PC-3 (cell line): ENCODE results near the gene GRB7. TPM values are rescaled to one million over a fixed set of nuclear protein-coding genes. Genes with fewer than 3 reads are reported as not detected.

Experiments
- ATAC-seq: fragments of 200-7000 bp; cut with Tn5 transposase; 2 replicates; pipeline ENCODE4 v1.9.1; 2020; ENCODE audit warnings: mild to moderate bottlenecking, moderate library complexity
- BruUV-seq: library from RNA; stranded (reverse); fragments of 400-500 nt; replicated peaks from 2 replicates; lab custom pipeline; 2021; lab: Mats Ljungman, UMichigan
- CTCF ChIA-PET: fragments of 300-600 bp; sonication (Branson Sonifier 250); formaldehyde crosslinking; loops from one replicate; lab custom pipeline; 2022; ENCODE audit warnings: antibody characterized with exemption; lab: Charles Lee
- POLR2A ChIA-PET: fragments of 300-600 bp; sonication (Branson Sonifier 250); formaldehyde crosslinking; loops from one replicate; lab custom pipeline; 2022; ENCODE audit warnings: antibody characterized with exemption; ENCODE audit not compliant: unreplicated experiment; lab: Charles Lee
- DNase-seq: peaks from one replicate; pipeline ENCODE4 v3.0.0-alpha.2; 2015
- H2AFZ ChIP-seq: fragments of 300-600 bp; sonication (generic); 2 replicates; pipeline ENCODE4 v1.6.0; 2016; ENCODE audit warnings: antibody characterized with exemption, low read length
- H3F3A ChIP-seq: fragments of 300-600 bp; sonication (generic); one replicate; pipeline ENCODE4 v1.6.0; 2017; ENCODE audit warnings: antibody characterized with exemption, low read length, control low read depth, mild to moderate bottlenecking; ENCODE audit not compliant: unreplicated experiment
- H3K27ac ChIP-seq: fragments of 300-600 bp; sonication (generic); 2 replicates; pipeline ENCODE4 v1.5.1; 2016; ENCODE audit warnings: mild to moderate bottlenecking, low read length
- H3K27me3 ChIP-seq: fragments of 300-600 bp; sonication (generic); 2 replicates; pipeline ENCODE4 v1.6.1; 2016; ENCODE audit warnings: low read length, mixed read lengths
- H3K36me3 ChIP-seq: fragments of 300-600 bp; sonication (generic); 2 replicates; pipeline ENCODE4 v1.6.1; 2016; ENCODE audit warnings: low read depth, mixed run types, low read length, mixed read lengths
- H3K4me1 ChIP-seq: fragments of 300-600 bp; sonication (generic); 2 replicates; pipeline ENCODE4 v1.5.1; 2016; ENCODE audit warnings: low read length; ENCODE audit not compliant: insufficient read depth
- H3K4me2 ChIP-seq: fragments of 300-600 bp; sonication (generic); 2 replicates; pipeline ENCODE4 v1.6.0; 2016; ENCODE audit warnings: low read length
- H3K4me3 ChIP-seq: fragments of 300-600 bp; sonication (generic); 2 replicates; pipeline ENCODE4 v1.5.1; 2016; ENCODE audit warnings: mild to moderate bottlenecking, low read length, mixed read lengths
- H3K79me2 ChIP-seq: fragments of 300-600 bp; sonication (generic); 2 replicates; pipeline ENCODE4 v1.6.1; 2017; ENCODE audit warnings: low read length, mixed read lengths
- H3K9ac ChIP-seq: fragments of 300-600 bp; sonication (generic); 2 replicates; pipeline ENCODE4 v1.6.0; 2016; ENCODE audit warnings: mild to moderate bottlenecking, low read length
- H3K9me2 ChIP-seq: fragments of 300-600 bp; sonication (generic); replicated peaks from 2 replicates; pipeline ENCODE4 v1.6.1; 2016; ENCODE audit warnings: mixed run types, low read length, mixed read lengths
- H3K9me3 ChIP-seq: fragments of 300-600 bp; sonication (generic); 2 replicates; pipeline ENCODE4 v1.6.1; 2016; ENCODE audit warnings: low read length, mixed read lengths
- H4K20me1 ChIP-seq: fragments of 300-600 bp; sonication (generic); 2 replicates; pipeline ENCODE4 v1.6.1; 2016; ENCODE audit warnings: low read length, mixed read lengths
- EZH2 ChIP-seq: fragments of 300-600 bp; sonication (generic); IDR thresholded peaks from one replicate; pipeline ENCODE4 v1.6.1; 2017; ENCODE audit warnings: antibody characterized with exemption, mild to moderate bottlenecking, low read length; ENCODE audit not compliant: unreplicated experiment
- EZH2phosphoT487 ChIP-seq: fragments of 300-600 bp; sonication (generic); IDR thresholded peaks from 2 replicates; pipeline ENCODE4 v1.6.1; 2018; ENCODE audit warnings: mild to moderate bottlenecking, antibody characterized with exemption, low read length, borderline replicate concordance
- intact Hi-C: fragments of 100-400 bp; cut with micrococcal nuclease; formaldehyde crosslinking; loops from 2 replicates; pipeline ENCODE4 v1.9.0; 2023
- total RNA-seq: library from RNA; depleted of rRNA; stranded (reverse); fragments of >200 nt; gene quantifications from 2 replicates; pipeline ENCODE4 v1.2.3, GENCODE V29; 2014
- TF ChIP-seq, protein P1 (sequence below): fragments of 300-600 bp; sonication (generic); conservative IDR thresholded peaks from 2 replicates; pipeline ENCODE4 v1.5.1; 2017; ENCODE audit warnings: antibody characterized with exemption, low read depth, mild to moderate bottlenecking, low read length

GRB7 gene
- total RNA-seq, 1 experiment from 2014 or later, result 31.3 TPM

- Histone ChIP-seq H2AFZ (no peak overlapping the region), H3K27ac (peak overlapping the region; percentile 89), H3K9me3 (no peaks in the 10 kb centered on the region), H3K4me2 (peak overlapping the region; percentile 96), H3K4me1 (peaks cover 34% of the 10 kb centered on the region), H3K9me2 (no peaks in the 10 kb centered on the region), H3K79me2 (peaks cover 16% of the 10 kb centered on the region; the same call in 1 of the 2 replicates), H3F3A (no peaks in the 10 kb centered on the region), H4K20me1 (peaks cover 5% of the 10 kb centered on the region; the same call in 1 of the 2 replicates), H3K4me3 (peak overlapping the region; percentile 88), H3K27me3 (no peaks in the 10 kb centered on the region), H3K9ac (peak overlapping the region; percentile 83), H3K36me3 (no peaks in the 10 kb centered on the region; the same call in 1 of the 2 replicates)
- peak; percentile 82 for DNase-seq
- ChIA-PET POLR2A (no interaction called here), CTCF (no interaction called here)
- intact Hi-C loops, result no loop called here
- BruUV-seq, result no TSS peak
- TF ChIP-seq EZH2phosphoT487, result no peak
- TF ChIP-seq, protein P1, sequence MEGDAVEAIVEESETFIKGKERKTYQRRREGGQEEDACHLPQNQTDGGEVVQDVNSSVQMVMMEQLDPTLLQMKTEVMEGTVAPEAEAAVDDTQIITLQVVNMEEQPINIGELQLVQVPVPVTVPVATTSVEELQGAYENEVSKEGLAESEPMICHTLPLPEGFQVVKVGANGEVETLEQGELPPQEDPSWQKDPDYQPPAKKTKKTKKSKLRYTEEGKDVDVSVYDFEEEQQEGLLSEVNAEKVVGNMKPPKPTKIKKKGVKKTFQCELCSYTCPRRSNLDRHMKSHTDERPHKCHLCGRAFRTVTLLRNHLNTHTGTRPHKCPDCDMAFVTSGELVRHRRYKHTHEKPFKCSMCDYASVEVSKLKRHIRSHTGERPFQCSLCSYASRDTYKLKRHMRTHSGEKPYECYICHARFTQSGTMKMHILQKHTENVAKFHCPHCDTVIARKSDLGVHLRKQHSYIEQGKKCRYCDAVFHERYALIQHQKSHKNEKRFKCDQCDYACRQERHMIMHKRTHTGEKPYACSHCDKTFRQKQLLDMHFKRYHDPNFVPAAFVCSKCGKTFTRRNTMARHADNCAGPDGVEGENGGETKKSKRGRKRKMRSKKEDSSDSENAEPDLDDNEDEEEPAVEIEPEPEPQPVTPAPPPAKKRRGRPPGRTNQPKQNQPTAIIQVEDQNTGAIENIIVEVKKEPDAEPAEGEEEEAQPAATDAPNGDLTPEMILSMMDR, result no peak
- no peak for TF ChIP-seq EZH2
- peak; percentile 46 for ATAC-seq
These were observed 2.8 kb downstream of the GRB7 start for GRCh38 chr17:39740357-39741111.

DNA sequence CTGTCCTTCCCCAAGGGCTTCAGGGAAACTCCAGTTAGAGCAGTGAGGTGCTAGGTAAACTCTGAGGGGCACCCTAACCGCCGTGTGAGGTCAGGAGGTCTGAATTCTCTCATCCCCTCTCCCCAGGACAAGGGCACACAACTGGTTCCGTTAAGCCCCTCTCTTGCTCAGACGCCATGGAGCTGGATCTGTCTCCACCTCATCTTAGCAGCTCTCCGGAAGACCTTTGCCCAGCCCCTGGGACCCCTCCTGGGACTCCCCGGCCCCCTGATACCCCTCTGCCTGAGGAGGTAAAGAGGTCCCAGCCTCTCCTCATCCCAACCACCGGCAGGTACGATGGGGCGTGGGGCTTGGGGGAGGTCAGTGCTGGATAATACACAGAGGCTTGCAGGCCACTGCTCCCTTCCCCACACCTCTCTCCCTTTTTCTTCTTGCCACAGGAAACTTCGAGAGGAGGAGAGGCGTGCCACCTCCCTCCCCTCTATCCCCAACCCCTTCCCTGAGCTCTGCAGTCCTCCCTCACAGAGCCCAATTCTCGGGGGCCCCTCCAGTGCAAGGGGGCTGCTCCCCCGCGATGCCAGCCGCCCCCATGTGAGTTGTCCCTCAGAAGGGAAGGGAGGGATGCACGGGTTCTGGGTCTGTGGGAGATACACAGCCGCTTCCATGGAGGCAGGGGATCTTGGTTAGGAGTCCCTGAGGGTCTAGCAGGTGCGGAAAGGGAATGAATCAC is 4.6 kb downstream of the GRB7 start:
- POLR2A ChIA-PET, result no interaction called here

More for the DNA sequence above, 4.6 kb downstream of the GRB7 start:
- no peaks in the 10 kb centered on the region; the same call in 1 of the 2 replicates for H3K36me3 ChIP-seq
- H3K4me3 ChIP-seq, result no peak overlapping the region
- peaks cover 5% of the 10 kb centered on the region; the same call in 1 of the 2 replicates for H4K20me1 ChIP-seq
- peaks cover 20% of the 10 kb centered on the region for H3K4me1 ChIP-seq
- CTCF ChIA-PET, result no interaction called here
- ATAC-seq (no peak), DNase-seq (no peak)
- no TSS peak for BruUV-seq
- no peak overlapping the region for H3K27ac ChIP-seq
- H3K4me2 ChIP-seq, result no peak overlapping the region
- H2AFZ ChIP-seq, result no peak overlapping the region
- no peaks in the 10 kb centered on the region for H3F3A ChIP-seq
- H3K27me3 ChIP-seq, result no peaks in the 10 kb centered on the region
- H3K9me3 ChIP-seq, result no peaks in the 10 kb centered on the region
- no peak overlapping the region for H3K9ac ChIP-seq
- H3K9me2 ChIP-seq, result no peaks in the 10 kb centered on the region
- intact Hi-C loops, result no loop called here
- TF ChIP-seq EZH2phosphoT487 (no peak), EZH2 (no peak)
- TF ChIP-seq, protein P1, result no peak
- H3K79me2 ChIP-seq, result peaks cover 16% of the 10 kb centered on the region; the same call in 1 of the 2 replicates
